NT2/D1 (cell line): ENCODE results near the gene PRKACG.

Source experiments
- DNase-seq: peaks from one replicate; pipeline ENCODE4 v3.0.0-alpha.2; 2011; ENCODE audit warnings: low read depth, low spot score
- H3K27me3 ChIP-seq: 2 replicates; pipeline ENCODE4 v1.6.0; 2011; ENCODE audit warnings: mild to moderate bottlenecking; ENCODE audit not compliant: insufficient read length, insufficient read depth
- H3K36me3 ChIP-seq: 2 replicates; pipeline ENCODE4 v1.6.1; 2011; ENCODE audit warnings: mild to moderate bottlenecking, low read length, mixed read lengths; ENCODE audit not compliant: insufficient read depth, insufficient read length
- H3K4me1 ChIP-seq: 2 replicates; pipeline ENCODE4 v1.5.1; 2011; ENCODE audit not compliant: insufficient read depth, insufficient read length
- H3K4me3 ChIP-seq: 2 replicates; pipeline ENCODE4 v1.5.1; 2011; ENCODE audit warnings: low read depth; ENCODE audit not compliant: insufficient read length
- H3K9ac ChIP-seq: 2 replicates; pipeline ENCODE4 v1.6.0; 2011; ENCODE audit warnings: low read depth; ENCODE audit not compliant: insufficient read length
- H3K9me3 ChIP-seq: 2 replicates; pipeline ENCODE4 v1.5.1; 2011; ENCODE audit warnings: mild to moderate bottlenecking, low read length; ENCODE audit not compliant: insufficient read depth
- SUZ12 ChIP-seq: IDR thresholded peaks from 2 replicates; pipeline ENCODE4 v1.6.1; 2011; ENCODE audit not compliant: insufficient read length, insufficient read depth; ENCODE audit errors: extremely low read depth
- YY1 ChIP-seq: IDR thresholded peaks from 2 replicates; pipeline ENCODE4 v1.6.1; 2011; ENCODE audit not compliant: insufficient read length, insufficient read depth
- ZNF274 ChIP-seq: IDR thresholded peaks from 2 replicates; pipeline ENCODE4 v1.6.1; 2011; ENCODE audit warnings: mild to moderate bottlenecking, low read depth, low read length

The PRKACG gene

GRCh38 chr9:69049094-69049493 lies 35.2 kb upstream of the PRKACG start:
- no peak for DNase-seq
- H3K36me3 ChIP-seq, result peaks cover 38% of the 10 kb centered on the region
- no peaks in the 10 kb centered on the region for H3K27me3 ChIP-seq
- no peaks in the 10 kb centered on the region for H3K9me3 ChIP-seq
- peaks cover 6% of the 10 kb centered on the region for H3K4me1 ChIP-seq
- TF ChIP-seq YY1, result no peak
- TF ChIP-seq SUZ12, result no peak
- no peak overlapping the region for H3K4me3 ChIP-seq
- no peak overlapping the region for H3K9ac ChIP-seq

- Histone ChIP-seq H3K27me3 (no peaks in the 10 kb centered on the region), H3K36me3 (peaks cover 38% of the 10 kb centered on the region), H3K9me3 (no peaks in the 10 kb centered on the region), H3K4me1 (peaks cover 8% of the 10 kb centered on the region), H3K4me3 (no peak overlapping the region), H3K9ac (no peak overlapping the region)
- DNase-seq, result no peak
- TF ChIP-seq YY1, result no peak
- TF ChIP-seq SUZ12, result no peak
- TF ChIP-seq ZNF274, result no peak
Measured at GRCh38 chr9:69047371-69047770, 33.5 kb upstream of the PRKACG start.

- Histone ChIP-seq H3K9me3 (no peaks in the 10 kb centered on the region), H3K4me3 (no peak overlapping the region), H3K36me3 (peaks cover 38% of the 10 kb centered on the region), H3K4me1 (peaks cover 8% of the 10 kb centered on the region), H3K27me3 (no peaks in the 10 kb centered on the region), H3K9ac (no peak overlapping the region)
- no peak for DNase-seq
- TF ChIP-seq ZNF274 (no peak), SUZ12 (no peak), YY1 (no peak)
Measured at GRCh38 chr9:69046723-69047122, 32.8 kb upstream of the PRKACG start.

GRCh38 chr9:69045821-69046220 lies 31.9 kb upstream of the PRKACG start:
- peak overlapping the region; percentile 39 for H3K9ac ChIP-seq
- no peak for TF ChIP-seq YY1
- no peaks in the 10 kb centered on the region for H3K9me3 ChIP-seq
- H3K36me3 ChIP-seq, result peaks cover 34% of the 10 kb centered on the region
- no peaks in the 10 kb centered on the region for H3K27me3 ChIP-seq
- peak; percentile 15 for DNase-seq
- peaks cover 8% of the 10 kb centered on the region for H3K4me1 ChIP-seq
- H3K4me3 ChIP-seq, result no peak overlapping the region

GRCh38 chr9:69044240-69045219 lies 30.6 kb upstream of the PRKACG start:
- peaks cover 34% of the 10 kb centered on the region for H3K36me3 ChIP-seq
- TF ChIP-seq ZNF274, result no peak
- no peak for TF ChIP-seq YY1
- TF ChIP-seq SUZ12, result no peak
- peak overlapping the region; percentile 58 for H3K9ac ChIP-seq
- H3K4me1 ChIP-seq, result peaks cover 8% of the 10 kb centered on the region
- no peak overlapping the region for H3K4me3 ChIP-seq
- H3K9me3 ChIP-seq, result no peaks in the 10 kb centered on the region
- DNase-seq, result peak; percentile 42
- no peaks in the 10 kb centered on the region for H3K27me3 ChIP-seq

- Histone ChIP-seq H3K27me3 (no peaks in the 10 kb centered on the region), H3K36me3 (peaks cover 13% of the 10 kb centered on the region), H3K9ac (no peak overlapping the region), H3K4me1 (peaks cover 3% of the 10 kb centered on the region), H3K4me3 (no peak overlapping the region), H3K9me3 (no peaks in the 10 kb centered on the region)
- no peak for DNase-seq
- TF ChIP-seq YY1, result no peak
- no peak for TF ChIP-seq SUZ12
- no peak for TF ChIP-seq ZNF274
Measured at GRCh38 chr9:69040646-69041045, 26.7 kb upstream of the PRKACG start.

GRCh38 chr9:69036799-69037198 lies 22.9 kb upstream of the PRKACG start:
- Histone ChIP-seq H3K27me3 (no peaks in the 10 kb centered on the region), H3K9ac (peak overlapping the region; percentile 86), H3K9me3 (no peaks in the 10 kb centered on the region), H3K4me1 (peaks cover 3% of the 10 kb centered on the region), H3K36me3 (peaks cover 13% of the 10 kb centered on the region), H3K4me3 (peak overlapping the region; percentile 90)
- no peak for DNase-seq
- TF ChIP-seq ZNF274 (no peak), SUZ12 (no peak), YY1 (no peak)
